ENCODE measurements around the gene RHO.

Gene RHO

DNA sequence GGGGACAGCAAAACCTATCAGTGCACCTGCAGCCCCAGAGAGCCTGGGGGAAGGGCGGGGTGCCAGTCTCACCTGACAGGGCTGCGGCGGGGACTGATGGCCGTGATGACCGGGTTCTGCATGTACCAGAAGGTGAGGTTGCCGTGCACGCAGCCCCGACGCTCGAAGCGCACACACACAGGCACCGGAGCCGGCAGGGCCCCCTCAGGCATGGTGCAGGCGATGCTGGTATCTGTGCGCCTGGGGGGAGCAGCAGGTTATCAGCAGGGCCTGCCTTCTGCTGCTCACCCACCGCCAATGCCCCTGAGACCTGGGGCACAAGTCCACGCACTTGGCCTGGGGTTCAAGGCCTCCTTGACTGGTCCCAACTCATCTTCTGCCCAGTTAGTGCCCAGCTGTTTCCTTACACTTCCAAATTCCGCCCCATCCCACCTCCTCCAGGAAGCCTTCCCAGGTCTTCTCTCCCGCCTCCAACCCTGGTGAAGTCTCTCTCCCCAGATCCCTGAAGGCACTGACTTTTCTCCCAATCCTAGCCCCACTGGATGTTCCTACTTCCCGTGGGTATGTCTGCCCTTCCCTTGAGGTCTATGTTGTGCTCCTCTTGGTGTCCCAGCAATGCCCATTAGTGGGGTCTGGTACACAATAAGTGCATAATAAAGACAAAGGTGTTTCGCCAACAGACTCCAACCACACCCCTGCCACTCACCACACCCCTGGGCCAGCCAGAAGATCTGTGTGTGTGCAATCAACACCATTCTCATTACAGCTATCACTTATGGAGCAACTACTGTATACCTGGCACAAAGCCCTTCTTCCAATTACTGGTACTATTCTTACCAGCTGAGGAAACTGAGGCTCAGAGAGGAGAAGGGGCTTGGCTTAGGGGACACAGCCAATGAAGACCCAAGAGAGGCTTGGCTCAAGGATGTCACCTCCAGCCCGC is 43.4 kb downstream of the RHO start:
- peaks cover 16% of the 10 kb centered on the region for H3K36me3 ChIP-seq (ENCODE audit: control insufficient read depth, insufficient read depth, low read length)
- H3K4me1 ChIP-seq (ENCODE audit: control insufficient read depth, insufficient read depth, low read length): no peaks in the 10 kb centered on the region
- H3K9ac ChIP-seq (ENCODE audit: low read depth, low read length): no peak overlapping the region
- H3K4me3 ChIP-seq (ENCODE audit: low read depth, low read length): no peak overlapping the region
- no peaks in the 10 kb centered on the region for H3K9me3 ChIP-seq (ENCODE audit: control insufficient read depth, insufficient read depth, low read length)
- no peaks in the 10 kb centered on the region for H3K27me3 ChIP-seq (ENCODE audit: control insufficient read depth, insufficient read depth, low read length)

DNA sequence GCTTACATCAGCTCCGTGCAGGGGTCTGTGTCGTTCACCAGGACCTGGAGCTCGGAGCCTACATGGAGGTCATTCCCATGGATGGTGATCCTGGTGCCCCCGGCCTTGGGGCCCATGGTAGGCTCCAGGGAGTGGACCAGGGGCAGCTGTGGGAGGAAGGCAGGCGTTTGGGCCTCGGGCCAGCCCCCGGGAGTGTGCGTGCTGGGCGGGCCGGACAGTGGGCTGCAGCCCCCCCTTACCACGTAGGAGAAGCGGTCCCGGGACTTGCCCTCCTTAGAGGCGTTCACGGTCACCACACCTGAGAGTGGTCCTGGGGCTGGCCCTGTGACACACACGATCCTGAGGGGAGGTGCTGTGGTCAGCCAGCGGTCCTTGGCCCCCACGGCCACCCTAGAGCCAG is 44.2 kb downstream of the RHO start:
- Histone ChIP-seq H3K4me3 (ENCODE audit: low read depth, low read length) (no peak overlapping the region), H3K36me3 (ENCODE audit: control insufficient read depth, insufficient read depth, low read length) (peaks cover 16% of the 10 kb centered on the region), H3K4me1 (ENCODE audit: control insufficient read depth, insufficient read depth, low read length) (no peaks in the 10 kb centered on the region), H3K9ac (ENCODE audit: low read depth, low read length) (no peak overlapping the region), H3K9me3 (ENCODE audit: control insufficient read depth, insufficient read depth, low read length) (no peaks in the 10 kb centered on the region), H3K27me3 (ENCODE audit: control insufficient read depth, insufficient read depth, low read length) (no peaks in the 10 kb centered on the region)

DNA sequence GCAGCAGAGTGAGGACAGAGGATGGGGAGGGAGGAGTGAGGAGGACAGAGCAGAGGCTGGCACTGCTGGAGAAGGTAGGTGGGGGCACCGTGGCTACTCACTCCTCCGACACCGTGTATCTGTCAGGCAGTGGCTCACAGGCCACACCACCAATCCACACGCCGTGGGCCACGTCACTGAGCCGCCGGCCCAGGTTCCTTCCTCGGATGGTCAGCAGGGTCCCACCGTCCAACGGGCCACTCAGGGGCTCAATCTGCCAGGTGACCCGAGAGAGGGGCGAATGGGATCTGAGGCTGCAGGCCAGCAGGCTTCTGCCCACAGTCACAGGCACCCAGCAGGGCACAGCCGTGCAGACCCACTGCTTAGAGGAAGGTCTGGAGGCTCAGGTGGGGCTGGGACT is 45.1 kb downstream of the RHO start:
- Histone ChIP-seq H3K36me3 (ENCODE audit: control insufficient read depth, insufficient read depth, low read length) (peaks cover 16% of the 10 kb centered on the region), H3K4me1 (ENCODE audit: control insufficient read depth, insufficient read depth, low read length) (no peaks in the 10 kb centered on the region), H3K27me3 (ENCODE audit: control insufficient read depth, insufficient read depth, low read length) (no peaks in the 10 kb centered on the region), H3K4me3 (ENCODE audit: low read depth, low read length) (no peak overlapping the region), H3K9me3 (ENCODE audit: control insufficient read depth, insufficient read depth, low read length) (no peaks in the 10 kb centered on the region), H3K9ac (ENCODE audit: low read depth, low read length) (no peak overlapping the region)

DNA sequence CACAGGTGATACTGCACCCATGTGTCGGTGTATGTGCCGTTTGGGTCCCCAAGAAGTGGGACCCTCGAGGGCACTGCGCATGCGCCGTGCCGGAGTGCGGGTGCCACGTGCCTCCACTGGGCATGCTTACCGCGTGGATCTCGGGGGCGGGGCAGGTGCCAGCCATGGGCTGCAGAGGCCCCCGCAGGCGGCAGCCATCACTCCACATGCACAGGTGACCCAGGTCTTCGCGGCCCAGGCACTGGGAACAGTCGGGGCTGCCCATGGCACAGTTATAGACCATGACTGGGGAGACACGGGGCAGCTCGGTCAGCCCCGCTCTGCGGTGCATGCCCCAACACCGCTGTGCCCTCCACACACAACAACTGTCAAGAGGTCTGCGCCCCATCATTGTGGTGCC is 45.8 kb downstream of the RHO start:
- Histone ChIP-seq H3K4me3 (ENCODE audit: low read depth, low read length) (no peak overlapping the region), H3K9me3 (ENCODE audit: control insufficient read depth, insufficient read depth, low read length) (no peaks in the 10 kb centered on the region), H3K9ac (ENCODE audit: low read depth, low read length) (no peak overlapping the region), H3K4me1 (ENCODE audit: control insufficient read depth, insufficient read depth, low read length) (no peaks in the 10 kb centered on the region), H3K36me3 (ENCODE audit: control insufficient read depth, insufficient read depth, low read length) (peaks cover 16% of the 10 kb centered on the region), H3K27me3 (ENCODE audit: control insufficient read depth, insufficient read depth, low read length) (no peaks in the 10 kb centered on the region)

DNA sequence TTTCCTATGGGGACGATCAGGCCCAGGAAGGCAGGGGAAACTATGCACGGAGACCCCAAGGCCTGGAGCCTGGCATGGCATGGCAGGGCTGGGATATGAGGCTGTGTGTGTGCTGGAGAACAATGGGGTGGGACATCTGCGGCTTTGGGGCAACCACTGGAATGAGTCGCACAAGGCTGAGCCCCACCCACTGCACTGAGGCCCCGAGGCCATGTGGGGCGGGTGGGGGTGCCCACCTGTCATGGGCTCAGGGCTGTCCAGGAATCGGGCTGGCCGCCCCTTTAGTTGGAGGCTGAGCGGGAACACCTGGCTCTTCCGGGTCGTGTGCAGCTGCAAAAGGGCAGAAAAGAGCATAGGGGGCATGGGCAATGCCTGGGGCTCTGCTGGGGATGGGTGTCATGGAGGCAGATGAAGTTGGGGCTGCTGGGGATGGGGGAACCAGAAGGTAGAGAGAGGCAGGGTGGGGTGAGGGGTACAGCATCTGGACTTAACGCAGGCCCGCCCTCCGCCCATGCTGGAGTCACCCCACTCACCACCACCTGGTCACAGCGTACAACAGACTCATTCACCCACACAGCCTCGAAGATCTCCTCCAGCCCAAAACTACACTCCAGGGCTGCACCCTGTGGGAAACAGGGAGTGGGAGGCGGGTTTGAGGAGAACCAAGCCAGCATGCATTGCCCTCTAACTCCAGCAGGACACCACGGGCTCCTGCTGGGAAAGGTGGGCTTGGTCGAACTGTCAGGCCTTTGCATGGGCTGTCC is 47.0 kb downstream of the RHO start:
- H3K36me3 ChIP-seq (ENCODE audit: control insufficient read depth, insufficient read depth, low read length): peaks cover 13% of the 10 kb centered on the region
- H3K9ac ChIP-seq (ENCODE audit: low read depth, low read length): no peak overlapping the region
- no peak overlapping the region for H3K4me3 ChIP-seq (ENCODE audit: low read depth, low read length)
- no peaks in the 10 kb centered on the region for H3K27me3 ChIP-seq (ENCODE audit: control insufficient read depth, insufficient read depth, low read length)
- H3K4me1 ChIP-seq (ENCODE audit: control insufficient read depth, insufficient read depth, low read length): no peaks in the 10 kb centered on the region
- H3K9me3 ChIP-seq (ENCODE audit: control insufficient read depth, insufficient read depth, low read length): no peaks in the 10 kb centered on the region

DNA sequence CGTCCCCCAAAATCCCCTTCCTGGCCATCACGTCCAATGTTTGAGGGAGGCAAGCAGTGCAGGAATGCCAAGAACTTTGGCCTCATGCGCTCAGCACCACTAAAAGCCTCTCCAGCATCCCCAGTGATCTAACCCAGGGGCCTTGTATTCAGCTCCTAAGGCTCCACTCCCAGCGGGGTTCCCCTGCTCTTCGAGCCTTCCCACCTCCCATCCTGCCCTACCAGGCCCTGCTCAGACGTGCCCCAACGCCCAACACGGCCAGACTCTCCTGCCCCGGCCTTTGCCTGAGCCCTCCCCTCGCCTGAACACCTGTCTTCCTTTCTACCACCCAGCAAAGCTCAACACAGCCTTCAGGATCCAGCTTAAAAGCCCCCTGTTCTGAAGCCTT is 47.6 kb downstream of the RHO start:
- H3K27me3 ChIP-seq (ENCODE audit: control insufficient read depth, insufficient read depth, low read length): no peaks in the 10 kb centered on the region
- H3K9me3 ChIP-seq (ENCODE audit: control insufficient read depth, insufficient read depth, low read length): no peaks in the 10 kb centered on the region
- no peak overlapping the region for H3K4me3 ChIP-seq (ENCODE audit: low read depth, low read length)
- H3K36me3 ChIP-seq (ENCODE audit: control insufficient read depth, insufficient read depth, low read length): peaks cover 13% of the 10 kb centered on the region
- H3K9ac ChIP-seq (ENCODE audit: low read depth, low read length): no peak overlapping the region
- H3K4me1 ChIP-seq (ENCODE audit: control insufficient read depth, insufficient read depth, low read length): no peaks in the 10 kb centered on the region

DNA sequence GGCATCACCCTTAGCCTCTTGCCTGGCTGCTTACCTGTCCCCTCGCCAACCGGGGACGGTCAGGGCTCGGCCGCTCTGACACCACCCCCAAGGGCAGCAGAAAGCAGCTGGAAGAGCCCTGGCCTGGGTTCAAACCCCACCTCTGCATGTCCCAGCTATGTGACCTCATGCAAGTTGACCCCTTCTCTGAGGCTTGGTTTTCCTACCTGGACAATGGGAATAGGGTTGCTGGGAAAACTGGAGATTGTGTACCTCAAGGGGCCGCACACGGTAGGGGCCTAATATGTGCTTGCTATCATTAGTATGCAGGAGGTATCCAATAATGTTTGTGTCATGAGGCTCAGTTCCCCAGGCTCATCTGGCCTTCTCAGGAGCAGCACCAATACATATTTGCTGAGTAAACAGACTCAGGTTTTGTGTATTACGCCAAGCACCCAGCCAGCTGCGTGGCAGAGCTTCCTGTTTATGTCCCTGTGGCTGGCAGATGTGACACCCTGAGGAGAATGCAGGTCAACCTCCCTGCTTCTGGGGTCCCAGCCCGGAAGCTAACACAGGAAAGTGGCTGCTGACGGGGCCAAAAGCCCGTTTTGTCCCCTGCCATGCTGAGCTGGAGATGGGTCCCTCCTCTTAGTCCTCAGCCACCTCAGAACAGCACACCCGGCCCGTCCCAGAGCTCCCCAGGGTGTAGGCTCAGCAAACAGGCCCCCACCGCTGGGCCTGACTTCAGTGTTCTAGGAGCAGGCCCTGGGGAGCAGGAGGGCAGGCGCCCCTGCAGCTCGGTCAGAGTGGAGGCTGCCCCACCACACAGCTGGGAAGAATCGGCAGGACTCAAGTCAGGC is 48.3 kb downstream of the RHO start:
- Histone ChIP-seq H3K9me3 (ENCODE audit: control insufficient read depth, insufficient read depth, low read length) (no peaks in the 10 kb centered on the region), H3K4me1 (ENCODE audit: control insufficient read depth, insufficient read depth, low read length) (no peaks in the 10 kb centered on the region), H3K4me3 (ENCODE audit: low read depth, low read length) (no peak overlapping the region), H3K9ac (ENCODE audit: low read depth, low read length) (no peak overlapping the region), H3K27me3 (ENCODE audit: control insufficient read depth, insufficient read depth, low read length) (no peaks in the 10 kb centered on the region), H3K36me3 (ENCODE audit: control insufficient read depth, insufficient read depth, low read length) (peaks cover 13% of the 10 kb centered on the region)

DNA sequence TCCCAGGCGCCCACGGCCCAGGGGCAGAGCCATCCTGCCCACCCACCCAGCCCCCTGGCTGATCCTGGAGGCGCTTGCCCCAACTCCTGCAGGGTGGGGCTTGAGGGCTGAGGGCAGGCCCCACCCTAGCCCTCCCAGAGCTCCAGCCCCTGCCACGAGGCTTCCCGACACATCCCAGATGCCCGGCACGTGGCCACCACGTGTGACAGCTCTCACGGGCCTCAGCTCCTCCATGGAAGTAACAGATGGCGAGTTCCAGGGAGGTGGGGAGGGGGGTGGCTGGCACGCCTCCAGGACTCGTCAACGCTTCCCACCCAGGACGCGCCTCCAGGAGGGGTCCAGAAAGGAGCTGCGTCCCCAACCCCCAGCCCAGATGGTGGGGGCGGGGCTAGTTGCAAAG is 48.9 kb downstream of the RHO start:
- Histone ChIP-seq H3K36me3 (ENCODE audit: control insufficient read depth, insufficient read depth, low read length) (peaks cover 13% of the 10 kb centered on the region), H3K4me1 (ENCODE audit: control insufficient read depth, insufficient read depth, low read length) (no peaks in the 10 kb centered on the region), H3K4me3 (ENCODE audit: low read depth, low read length) (no peak overlapping the region), H3K9ac (ENCODE audit: low read depth, low read length) (no peak overlapping the region), H3K9me3 (ENCODE audit: control insufficient read depth, insufficient read depth, low read length) (no peaks in the 10 kb centered on the region), H3K27me3 (ENCODE audit: control insufficient read depth, insufficient read depth, low read length) (no peaks in the 10 kb centered on the region)

DNA sequence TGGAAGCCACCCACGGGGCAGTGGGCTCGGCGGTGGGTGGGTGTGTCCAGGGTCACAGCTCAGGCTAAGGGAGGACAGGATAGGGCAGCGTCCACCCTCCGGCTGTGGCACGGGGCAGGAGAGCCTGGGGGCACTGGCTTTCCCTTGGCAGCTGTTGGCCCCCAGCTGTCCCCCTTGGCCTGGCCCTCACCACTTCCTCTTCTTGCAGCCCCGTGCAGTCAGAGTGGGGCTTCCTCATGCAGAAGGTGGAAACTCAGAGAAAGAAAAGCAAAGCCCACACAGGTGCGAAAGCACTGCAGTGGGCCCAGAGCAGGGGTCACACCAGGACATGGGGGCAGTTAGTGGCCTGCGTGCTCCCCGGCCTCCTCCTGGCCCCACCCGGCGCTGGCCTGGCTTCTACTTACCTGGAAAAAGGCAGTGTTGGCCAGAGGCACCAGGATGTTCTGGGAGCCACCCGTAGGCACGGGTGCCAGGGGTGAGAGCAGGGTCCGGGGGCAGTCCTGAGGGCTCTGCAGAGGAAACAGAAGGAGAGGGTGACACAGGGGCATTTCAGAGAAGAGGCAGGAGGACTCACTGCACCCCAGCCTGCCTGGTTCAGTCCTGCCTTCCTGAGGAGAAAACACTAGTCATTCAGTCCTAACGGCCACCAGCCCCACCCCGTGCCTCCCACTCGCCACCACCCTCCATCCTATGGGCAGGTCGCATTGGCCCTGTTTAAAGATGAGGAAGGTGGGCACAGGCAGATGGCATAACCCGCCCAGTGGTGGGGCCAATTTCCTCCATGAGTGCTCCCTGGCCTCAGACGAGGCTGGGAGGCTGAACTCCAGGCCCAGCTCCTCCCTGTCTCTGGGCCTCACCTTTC is 49.7 kb downstream of the RHO start:
- Histone ChIP-seq H3K27me3 (ENCODE audit: control insufficient read depth, insufficient read depth, low read length) (no peaks in the 10 kb centered on the region), H3K9ac (ENCODE audit: low read depth, low read length) (no peak overlapping the region), H3K9me3 (ENCODE audit: control insufficient read depth, insufficient read depth, low read length) (no peaks in the 10 kb centered on the region), H3K4me3 (ENCODE audit: low read depth, low read length) (no peak overlapping the region), H3K36me3 (ENCODE audit: control insufficient read depth, insufficient read depth, low read length) (peaks cover 14% of the 10 kb centered on the region), H3K4me1 (ENCODE audit: control insufficient read depth, insufficient read depth, low read length) (no peaks in the 10 kb centered on the region)

DNA sequence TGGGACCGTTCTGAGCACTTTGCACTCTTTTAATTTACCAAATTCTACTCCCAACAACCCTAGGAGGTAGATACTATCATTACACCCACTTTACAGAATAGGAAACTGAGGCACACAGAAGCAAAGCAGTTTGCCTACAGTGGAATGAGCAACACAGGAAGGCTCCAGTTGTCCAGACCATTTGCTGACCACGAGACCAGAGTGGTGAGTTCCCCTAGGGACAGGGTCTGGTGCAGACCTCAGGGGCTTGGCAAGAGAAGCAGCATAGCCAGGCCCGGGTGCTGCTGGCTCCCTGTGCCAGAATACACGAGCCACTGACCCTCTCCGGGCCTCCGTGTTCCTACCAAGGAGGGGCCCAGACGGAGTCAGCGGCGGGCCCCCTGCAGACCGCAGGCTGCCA is 51.6 kb downstream of the RHO start:
- Histone ChIP-seq H3K9ac (ENCODE audit: low read depth, low read length) (no peak overlapping the region), H3K36me3 (ENCODE audit: control insufficient read depth, insufficient read depth, low read length) (peaks cover 12% of the 10 kb centered on the region), H3K9me3 (ENCODE audit: control insufficient read depth, insufficient read depth, low read length) (no peaks in the 10 kb centered on the region), H3K27me3 (ENCODE audit: control insufficient read depth, insufficient read depth, low read length) (no peaks in the 10 kb centered on the region), H3K4me1 (ENCODE audit: control insufficient read depth, insufficient read depth, low read length) (no peaks in the 10 kb centered on the region), H3K4me3 (ENCODE audit: low read depth, low read length) (no peak overlapping the region)

DNA sequence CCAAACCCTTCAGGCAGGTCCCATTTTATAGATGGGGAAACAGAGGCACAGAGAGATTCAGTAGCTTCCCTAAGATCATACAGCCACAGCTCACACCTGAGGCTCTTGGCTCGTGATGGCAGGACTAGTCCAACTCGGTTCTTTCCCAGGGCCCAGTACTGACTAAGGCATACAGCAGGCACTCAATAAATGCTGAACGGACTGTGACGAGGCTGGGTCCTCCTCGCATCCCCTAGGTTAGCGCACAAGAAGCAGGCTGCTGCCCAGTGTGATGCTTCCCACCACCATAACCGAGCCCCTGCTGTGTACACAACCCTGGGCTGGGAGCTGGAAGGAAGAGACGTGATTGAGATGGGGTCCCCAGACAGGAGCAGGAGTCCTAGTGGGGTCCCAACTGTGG is 53.2 kb downstream of the RHO start:
- no peaks in the 10 kb centered on the region for H3K4me1 ChIP-seq (ENCODE audit: control insufficient read depth, insufficient read depth, low read length)
- peaks cover 18% of the 10 kb centered on the region for H3K36me3 ChIP-seq (ENCODE audit: control insufficient read depth, insufficient read depth, low read length)
- no peaks in the 10 kb centered on the region for H3K9me3 ChIP-seq (ENCODE audit: control insufficient read depth, insufficient read depth, low read length)
- H3K9ac ChIP-seq (ENCODE audit: low read depth, low read length): no peak overlapping the region
- H3K4me3 ChIP-seq (ENCODE audit: low read depth, low read length): no peak overlapping the region
- no peaks in the 10 kb centered on the region for H3K27me3 ChIP-seq (ENCODE audit: control insufficient read depth, insufficient read depth, low read length)

Measured in iPS-15b (cell line).